ENCODE measurements around the gene GLRX3.
"Not testable (repeated sequence)": the region's sequence is repeated elsewhere in the genome, so short reads cannot be mapped to it uniquely, and the experiment has no call there.

Gene GLRX3

DNA sequence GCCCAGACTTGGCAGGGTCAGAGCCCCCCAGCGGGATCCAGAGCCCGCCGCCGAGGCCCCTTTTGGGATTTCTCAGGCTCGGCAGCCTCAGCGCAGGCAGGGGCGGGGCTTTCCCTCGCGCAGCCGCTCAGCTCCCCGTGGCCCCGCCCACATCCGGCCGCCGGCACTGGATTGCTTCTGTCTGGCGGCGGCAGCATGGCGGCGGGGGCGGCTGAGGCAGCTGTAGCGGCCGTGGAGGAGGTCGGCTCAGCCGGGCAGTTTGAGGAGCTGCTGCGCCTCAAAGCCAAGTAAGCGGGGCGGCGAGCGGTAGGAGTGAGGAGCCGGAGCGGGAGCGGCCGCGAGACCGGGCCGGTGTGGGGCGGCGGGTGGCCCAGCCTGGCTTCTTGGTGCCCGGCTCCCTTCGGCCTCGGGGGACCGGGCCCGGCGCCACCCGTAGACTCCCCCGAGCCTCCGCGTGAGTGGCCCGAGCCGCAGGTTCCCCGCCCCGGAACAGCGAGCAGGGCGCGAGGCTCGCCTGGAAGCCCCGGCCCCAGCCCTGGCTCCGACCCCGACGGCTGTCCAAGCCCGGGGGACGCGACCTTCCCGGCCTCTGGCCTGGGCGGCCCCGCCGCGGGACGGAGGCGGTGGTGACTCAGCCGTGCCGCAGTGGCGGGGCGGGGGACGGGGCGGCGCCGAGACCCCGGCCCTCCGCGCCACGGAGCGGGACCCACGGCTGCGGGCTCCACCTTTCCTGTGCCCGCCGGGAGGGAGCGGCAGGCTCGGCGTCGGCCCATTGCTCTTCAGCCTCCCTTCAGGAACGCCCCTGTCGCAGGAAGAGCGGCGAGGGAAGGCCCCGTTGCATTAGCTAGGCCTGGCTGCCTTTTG is at the start of gene GLRX3:
TSS of gene GLRX3 (plus strand) at position 166 of the 864 bp plus-strand sequence. CDS start at position 196, 30 bp downstream.
- TF ChIP-seq, protein P1, sequence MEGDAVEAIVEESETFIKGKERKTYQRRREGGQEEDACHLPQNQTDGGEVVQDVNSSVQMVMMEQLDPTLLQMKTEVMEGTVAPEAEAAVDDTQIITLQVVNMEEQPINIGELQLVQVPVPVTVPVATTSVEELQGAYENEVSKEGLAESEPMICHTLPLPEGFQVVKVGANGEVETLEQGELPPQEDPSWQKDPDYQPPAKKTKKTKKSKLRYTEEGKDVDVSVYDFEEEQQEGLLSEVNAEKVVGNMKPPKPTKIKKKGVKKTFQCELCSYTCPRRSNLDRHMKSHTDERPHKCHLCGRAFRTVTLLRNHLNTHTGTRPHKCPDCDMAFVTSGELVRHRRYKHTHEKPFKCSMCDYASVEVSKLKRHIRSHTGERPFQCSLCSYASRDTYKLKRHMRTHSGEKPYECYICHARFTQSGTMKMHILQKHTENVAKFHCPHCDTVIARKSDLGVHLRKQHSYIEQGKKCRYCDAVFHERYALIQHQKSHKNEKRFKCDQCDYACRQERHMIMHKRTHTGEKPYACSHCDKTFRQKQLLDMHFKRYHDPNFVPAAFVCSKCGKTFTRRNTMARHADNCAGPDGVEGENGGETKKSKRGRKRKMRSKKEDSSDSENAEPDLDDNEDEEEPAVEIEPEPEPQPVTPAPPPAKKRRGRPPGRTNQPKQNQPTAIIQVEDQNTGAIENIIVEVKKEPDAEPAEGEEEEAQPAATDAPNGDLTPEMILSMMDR (conservative IDR thresholded peaks at IDR 0.05; ENCODE audit: low read depth, low read length) = no peak
- DNase-seq (ENCODE audit: low read depth) = peak; percentile 84
- H3K4me3 ChIP-seq (ENCODE audit: low read depth, low read length) = peak within 1 kb of the TSS; percentile 90

DNA sequence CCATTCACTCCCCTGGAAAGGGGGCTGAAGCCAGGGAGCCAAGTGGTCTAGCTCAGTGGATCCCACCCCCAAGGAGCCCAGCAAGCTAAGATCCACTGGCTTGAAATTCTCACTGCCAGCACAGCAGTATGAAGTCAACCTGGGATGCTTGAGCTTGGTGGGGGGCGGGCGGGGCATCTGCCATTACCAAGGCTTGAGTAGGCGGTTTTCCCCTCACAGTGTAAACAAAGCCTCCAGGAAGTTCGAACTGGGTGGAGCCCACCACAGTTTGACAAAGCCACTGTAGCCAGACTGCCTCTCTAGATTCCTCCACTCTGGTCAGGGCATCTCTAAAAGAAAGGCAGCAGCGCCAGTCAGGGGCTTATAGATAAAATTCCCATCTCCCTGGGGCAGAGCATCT is 45.6 kb upstream of the GLRX3 start:
- H3K4me3 ChIP-seq (ENCODE audit: low read depth, low read length); DNase-seq (ENCODE audit: low read depth): not testable (repeated sequence)

DNA sequence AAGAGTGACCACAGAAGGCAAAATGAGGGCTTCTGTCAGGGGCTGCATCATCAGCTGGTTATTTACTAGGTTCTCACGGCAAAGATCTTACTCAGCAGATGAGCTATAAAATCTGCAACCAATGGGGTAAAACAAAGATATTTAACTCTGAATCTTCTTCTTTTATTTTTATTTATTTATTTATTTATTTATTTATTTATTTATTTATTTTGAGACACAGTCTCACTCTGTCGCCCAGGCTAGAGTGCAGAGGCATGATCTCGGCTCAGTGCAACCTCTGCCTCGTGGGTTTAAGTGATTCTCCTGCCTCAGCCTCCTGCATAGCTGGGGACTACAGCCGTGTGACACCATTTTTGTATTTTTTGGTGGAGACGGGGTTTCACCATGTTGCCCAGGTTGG is 36.8 kb upstream of the GLRX3 start:
- H3K4me3 ChIP-seq (ENCODE audit: low read depth, low read length) = no peak overlapping the region
- TF ChIP-seq, protein P1 (conservative IDR thresholded peaks at IDR 0.05; ENCODE audit: low read depth, low read length) = no peak
- no peak for DNase-seq (ENCODE audit: low read depth)

DNA sequence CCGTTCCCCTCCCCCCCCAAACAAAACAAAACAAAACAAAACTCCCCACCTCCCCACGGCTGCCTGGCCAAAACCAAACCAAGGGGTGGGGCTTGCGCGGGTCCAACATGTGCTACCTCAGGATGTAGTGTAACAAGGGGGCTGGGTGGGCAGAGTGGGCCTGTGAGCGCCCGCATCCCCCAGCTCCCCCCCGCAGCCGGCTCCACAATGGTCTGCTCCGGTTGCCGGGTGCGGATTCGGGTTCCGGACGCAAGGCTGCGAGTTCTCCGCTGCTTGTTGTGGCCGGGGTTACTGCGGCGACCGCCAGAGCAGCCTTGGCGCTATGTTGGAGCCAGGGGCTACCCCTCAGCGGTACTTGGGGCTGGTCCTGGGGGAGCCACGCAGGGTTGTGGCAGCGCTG is 30.5 kb upstream of the GLRX3 start:
- DNase-seq (ENCODE audit: low read depth) = no peak
- no peak overlapping the region for H3K4me3 ChIP-seq (ENCODE audit: low read depth, low read length)
- TF ChIP-seq, protein P1 (conservative IDR thresholded peaks at IDR 0.05; ENCODE audit: low read depth, low read length) = no peak

DNA sequence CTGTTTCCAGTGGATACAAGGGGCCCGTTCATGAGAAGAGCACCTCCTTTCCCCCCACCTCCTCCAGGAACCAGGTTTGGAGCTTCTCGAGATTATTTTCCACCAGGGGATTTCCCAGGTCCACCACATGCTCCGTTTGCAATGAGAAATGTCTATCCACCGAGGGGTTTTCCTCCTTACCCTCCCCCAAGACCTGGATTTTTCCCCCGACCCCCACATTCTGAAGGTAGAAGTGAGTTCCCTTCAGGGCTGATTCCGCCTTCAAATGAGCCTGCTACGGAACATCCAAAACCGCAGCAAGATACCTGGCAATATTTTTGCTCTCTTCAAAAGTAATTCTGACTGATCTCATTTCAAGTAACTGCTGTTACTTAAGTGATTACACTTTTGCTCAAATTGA is 28.0 kb upstream of the GLRX3 start:
- not testable (repeated sequence) for H3K4me3 ChIP-seq (ENCODE audit: low read depth, low read length); DNase-seq (ENCODE audit: low read depth)

- DNase-seq (ENCODE audit: low read depth) = no peak
- TF ChIP-seq, protein P1 (conservative IDR thresholded peaks at IDR 0.05; ENCODE audit: low read depth, low read length) = no peak
Measured at GRCh38 chr10:130108934-130109604, 27.1 kb upstream of the GLRX3 start.

GRCh38 chr10:130109796-130110245 is 26.4 kb upstream of the GLRX3 start:
- peak overlapping the region; percentile 72 for H3K4me3 ChIP-seq (ENCODE audit: low read depth, low read length)
- DNase-seq (ENCODE audit: low read depth) = peak; percentile 93
- TF ChIP-seq, protein P1 (conservative IDR thresholded peaks at IDR 0.05; ENCODE audit: low read depth, low read length) = peak; percentile 87

More at GRCh38 chr10:130108934-130109604, 27.1 kb upstream of the GLRX3 start:
- H3K4me3 ChIP-seq (ENCODE audit: low read depth, low read length) = no peak overlapping the region

Data from choroid plexus epithelial cell (primary cell).